ENCODE data around the gene KRT25. TPM values are rescaled to one million over a fixed set of nuclear protein-coding genes. Genes with fewer than 3 reads are reported as not detected.

Gene KRT25
- total RNA-seq, 1 experiment from 2014 or later: 0.28 TPM

DNA sequence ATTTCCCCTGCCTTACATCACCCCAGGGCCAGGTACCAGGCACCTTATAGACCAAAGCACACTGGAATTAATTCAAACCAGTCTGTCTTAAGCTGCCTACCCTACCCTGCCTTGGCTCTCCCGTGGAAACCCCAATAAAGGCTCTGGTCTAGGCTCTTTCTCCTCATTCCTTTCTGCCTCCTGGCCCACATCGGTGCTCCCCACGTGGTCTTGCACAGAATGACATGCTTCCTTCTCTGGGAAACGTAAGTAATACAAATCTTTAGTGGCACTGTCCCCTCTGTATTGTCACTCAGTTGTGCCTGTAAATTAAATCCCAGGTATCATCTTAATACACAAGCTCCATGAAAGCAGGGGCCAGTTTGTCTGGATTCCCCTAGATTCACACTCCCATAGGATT is 16.6 kb downstream of the KRT25 start:
- Histone ChIP-seq H3K27me3 (replicated peaks; ENCODE audit: insufficient read depth, low read depth, low read length, poor library complexity) (no peaks in the 10 kb centered on the region), H3K27ac (ENCODE audit: low read depth, low read length, poor library complexity, severe bottlenecking) (no peak overlapping the region), H3K36me3 (ENCODE audit: insufficient read depth, low read length, poor library complexity, severe bottlenecking) (no peaks in the 10 kb centered on the region), H3K9me3 (ENCODE audit: low read depth, low read length, poor library complexity, severe bottlenecking) (no peaks in the 10 kb centered on the region), H3K4me3 (ENCODE audit: low read depth, low read length, poor library complexity, severe bottlenecking) (no peak overlapping the region), H3K4me1 (ENCODE audit: insufficient read depth, low read length, poor library complexity, severe bottlenecking) (no peaks in the 10 kb centered on the region)
- CTCF ChIA-PET: no interaction called here
- DNase-seq (ENCODE audit: low spot score): no peak
- intact Hi-C loops (cut with micrococcal nuclease; ENCODE audit: unreplicated experiment): no loop called here
- POLR2A ChIA-PET (ENCODE audit: low non-redundant PET): interaction anchor here (0.5 kb wide), 1 partner anchor 910 kb away, joined by 8 read pairs; no protein-coding TSS in a partner anchor
- TF ChIP-seq EZH2 (IDR thresholded peaks at IDR 0.05; ENCODE audit: borderline replicate concordance, low read depth, low read length, poor library complexity, severe bottlenecking): no peak
- TF ChIP-seq, protein P1, sequence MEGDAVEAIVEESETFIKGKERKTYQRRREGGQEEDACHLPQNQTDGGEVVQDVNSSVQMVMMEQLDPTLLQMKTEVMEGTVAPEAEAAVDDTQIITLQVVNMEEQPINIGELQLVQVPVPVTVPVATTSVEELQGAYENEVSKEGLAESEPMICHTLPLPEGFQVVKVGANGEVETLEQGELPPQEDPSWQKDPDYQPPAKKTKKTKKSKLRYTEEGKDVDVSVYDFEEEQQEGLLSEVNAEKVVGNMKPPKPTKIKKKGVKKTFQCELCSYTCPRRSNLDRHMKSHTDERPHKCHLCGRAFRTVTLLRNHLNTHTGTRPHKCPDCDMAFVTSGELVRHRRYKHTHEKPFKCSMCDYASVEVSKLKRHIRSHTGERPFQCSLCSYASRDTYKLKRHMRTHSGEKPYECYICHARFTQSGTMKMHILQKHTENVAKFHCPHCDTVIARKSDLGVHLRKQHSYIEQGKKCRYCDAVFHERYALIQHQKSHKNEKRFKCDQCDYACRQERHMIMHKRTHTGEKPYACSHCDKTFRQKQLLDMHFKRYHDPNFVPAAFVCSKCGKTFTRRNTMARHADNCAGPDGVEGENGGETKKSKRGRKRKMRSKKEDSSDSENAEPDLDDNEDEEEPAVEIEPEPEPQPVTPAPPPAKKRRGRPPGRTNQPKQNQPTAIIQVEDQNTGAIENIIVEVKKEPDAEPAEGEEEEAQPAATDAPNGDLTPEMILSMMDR (conservative IDR thresholded peaks at IDR 0.05; ENCODE audit: low read depth, low read length): no peak
- no TSS peak for BruUV-seq (replicated peaks)

DNA sequence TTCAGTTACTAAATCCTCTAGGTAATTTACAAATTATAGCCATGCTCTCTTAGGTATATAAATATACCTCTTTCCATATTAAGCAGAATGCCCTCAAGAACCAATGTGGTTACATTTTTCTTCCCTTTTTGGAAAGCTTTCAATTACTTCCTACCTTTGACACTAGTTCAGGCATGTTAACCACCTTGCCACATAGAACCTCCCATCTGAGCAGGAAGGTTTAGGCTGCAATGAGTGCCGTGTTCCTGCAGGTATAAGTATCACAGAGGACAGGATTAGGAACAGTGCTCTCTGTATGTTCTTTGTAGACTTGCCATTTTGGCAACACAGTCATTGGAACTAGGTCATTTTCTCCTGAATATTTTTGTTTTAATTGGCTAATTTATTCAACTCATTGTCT is 20.1 kb downstream of the KRT25 start:
- Histone ChIP-seq H3K36me3 (ENCODE audit: insufficient read depth, low read length, poor library complexity, severe bottlenecking) (no peaks in the 10 kb centered on the region), H3K4me3 (ENCODE audit: low read depth, low read length, poor library complexity, severe bottlenecking) (no peak overlapping the region), H3K27ac (ENCODE audit: low read depth, low read length, poor library complexity, severe bottlenecking) (no peak overlapping the region), H3K4me1 (ENCODE audit: insufficient read depth, low read length, poor library complexity, severe bottlenecking) (no peaks in the 10 kb centered on the region), H3K9me3 (ENCODE audit: low read depth, low read length, poor library complexity, severe bottlenecking) (no peaks in the 10 kb centered on the region), H3K27me3 (replicated peaks; ENCODE audit: insufficient read depth, low read depth, low read length, poor library complexity) (no peaks in the 10 kb centered on the region)
- CTCF ChIA-PET: no interaction called here
- POLR2A ChIA-PET (ENCODE audit: low non-redundant PET): interaction anchor here (0.6 kb wide), 1 partner anchor 75 kb away, joined by 4 read pairs; no protein-coding TSS in a partner anchor
- TF ChIP-seq, protein P1 (conservative IDR thresholded peaks at IDR 0.05; ENCODE audit: low read depth, low read length): no peak
- TF ChIP-seq EZH2 (IDR thresholded peaks at IDR 0.05; ENCODE audit: borderline replicate concordance, low read depth, low read length, poor library complexity, severe bottlenecking): no peak
- DNase-seq (ENCODE audit: low spot score): no peak
- intact Hi-C loops (cut with micrococcal nuclease; ENCODE audit: unreplicated experiment): no loop called here
- BruUV-seq (replicated peaks): no TSS peak

DNA sequence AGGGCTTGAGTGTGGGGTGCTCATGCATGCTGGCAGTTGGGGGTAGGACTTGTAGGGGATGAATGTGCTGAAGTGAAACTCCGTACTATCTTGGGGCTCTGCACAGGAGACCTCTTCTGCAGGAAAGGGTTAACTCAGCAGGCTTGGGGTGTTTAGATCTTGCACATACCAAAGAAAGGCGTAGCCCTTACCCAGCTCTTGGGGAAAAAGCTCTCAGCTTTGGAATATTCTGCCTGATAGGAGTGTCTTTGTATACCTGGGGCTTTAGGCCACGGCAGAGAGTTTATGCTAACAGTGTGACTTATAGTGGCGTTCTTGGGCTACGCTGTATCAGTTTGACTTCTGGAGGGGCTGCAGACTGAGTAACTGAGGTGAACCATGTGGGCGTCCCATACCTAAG is 21.1 kb downstream of the KRT25 start:
- ChIA-PET CTCF (interaction anchor here (0.6 kb wide), 1 partner anchor 417 kb away, joined by 4 read pairs; no protein-coding TSS in a partner anchor), POLR2A (ENCODE audit: low non-redundant PET) (no interaction called here)
- BruUV-seq (replicated peaks): no TSS peak

More for the DNA sequence above, 21.1 kb downstream of the KRT25 start:
- intact Hi-C loops (cut with micrococcal nuclease; ENCODE audit: unreplicated experiment): no loop called here
- Histone ChIP-seq H3K27ac (ENCODE audit: low read depth, low read length, poor library complexity, severe bottlenecking) (no peak overlapping the region), H3K9me3 (ENCODE audit: low read depth, low read length, poor library complexity, severe bottlenecking) (no peaks in the 10 kb centered on the region), H3K27me3 (replicated peaks; ENCODE audit: insufficient read depth, low read depth, low read length, poor library complexity) (no peaks in the 10 kb centered on the region), H3K36me3 (ENCODE audit: insufficient read depth, low read length, poor library complexity, severe bottlenecking) (no peaks in the 10 kb centered on the region), H3K4me1 (ENCODE audit: insufficient read depth, low read length, poor library complexity, severe bottlenecking) (no peaks in the 10 kb centered on the region), H3K4me3 (ENCODE audit: low read depth, low read length, poor library complexity, severe bottlenecking) (no peak overlapping the region)
- TF ChIP-seq, protein P1 (conservative IDR thresholded peaks at IDR 0.05; ENCODE audit: low read depth, low read length): no peak
- TF ChIP-seq EZH2 (IDR thresholded peaks at IDR 0.05; ENCODE audit: borderline replicate concordance, low read depth, low read length, poor library complexity, severe bottlenecking): no peak
- no peak for DNase-seq (ENCODE audit: low spot score)
